GM11168 (cell line): Measurements from ENCODE around the gene ZNF672.
"Not testable (repeated sequence)": the region's sequence is repeated elsewhere in the genome, so short reads cannot be mapped to it uniquely, and the experiment has no call there.

Source experiments
- in situ Hi-C: fragments of 300-500 bp; cut with MboI; formaldehyde crosslinking; loops from one replicate; pipeline ENCODE4 v1.12.0; 2022; ENCODE audit warnings: low sequenced_read_pairs; ENCODE audit not compliant: unreplicated experiment

The ZNF672 gene

DNA sequence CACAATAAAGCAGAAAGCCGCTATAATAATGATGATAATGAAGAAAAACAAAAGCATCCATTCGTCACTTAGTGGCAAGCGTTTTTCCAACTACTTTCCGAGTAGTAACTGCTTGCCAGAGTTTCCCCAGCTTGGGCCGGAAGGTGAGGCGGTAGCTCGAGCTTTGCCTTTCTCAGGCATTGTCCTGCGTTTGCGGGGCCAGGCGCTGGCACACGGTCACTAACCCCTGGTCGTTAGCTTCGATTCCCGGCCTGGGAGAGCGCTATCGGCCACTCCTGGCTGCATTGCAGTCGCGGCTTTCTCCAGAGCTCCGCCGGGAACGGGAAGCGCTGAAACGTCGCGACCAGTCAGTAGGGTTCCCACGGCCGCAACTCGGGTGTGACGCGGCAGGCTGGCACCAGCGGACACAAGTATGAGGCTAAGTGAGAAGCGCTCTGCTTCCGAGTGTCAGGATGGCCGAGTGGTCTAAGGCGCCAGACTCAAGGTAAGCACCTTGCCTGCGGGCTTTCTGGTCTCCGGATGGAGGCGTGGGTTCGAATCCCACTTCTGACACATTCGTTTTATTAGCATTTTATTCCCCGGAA is 35.5 kb downstream of the ZNF672 start:
- in situ Hi-C loops, result no loop called here

DNA sequence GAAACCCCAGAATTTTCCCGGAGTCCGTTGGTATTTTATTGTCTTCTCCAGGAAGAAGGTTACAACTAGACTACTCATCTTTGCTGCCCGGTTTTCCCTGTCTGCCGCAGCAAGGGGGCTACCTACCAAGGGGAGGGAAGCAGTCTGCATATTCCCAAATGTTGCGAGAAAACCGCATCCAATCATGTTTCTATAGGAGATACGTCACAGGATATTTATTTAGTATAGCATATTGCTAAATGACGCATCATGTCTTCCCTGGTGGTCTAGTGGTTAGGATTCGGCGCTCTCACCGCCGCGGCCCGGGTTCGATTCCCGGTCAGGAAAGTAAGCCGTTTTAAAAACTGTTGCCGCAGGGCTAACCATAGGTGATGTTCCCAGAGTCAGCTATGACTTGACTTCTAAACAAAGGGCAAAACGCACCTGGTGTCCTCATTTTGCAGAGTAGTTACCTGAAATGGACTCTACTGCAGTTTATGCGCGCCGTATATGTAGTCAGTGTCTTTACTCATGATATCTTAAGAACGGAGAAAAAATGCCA is 36.0 kb downstream of the ZNF672 start:
- in situ Hi-C loops, result no loop called here

DNA sequence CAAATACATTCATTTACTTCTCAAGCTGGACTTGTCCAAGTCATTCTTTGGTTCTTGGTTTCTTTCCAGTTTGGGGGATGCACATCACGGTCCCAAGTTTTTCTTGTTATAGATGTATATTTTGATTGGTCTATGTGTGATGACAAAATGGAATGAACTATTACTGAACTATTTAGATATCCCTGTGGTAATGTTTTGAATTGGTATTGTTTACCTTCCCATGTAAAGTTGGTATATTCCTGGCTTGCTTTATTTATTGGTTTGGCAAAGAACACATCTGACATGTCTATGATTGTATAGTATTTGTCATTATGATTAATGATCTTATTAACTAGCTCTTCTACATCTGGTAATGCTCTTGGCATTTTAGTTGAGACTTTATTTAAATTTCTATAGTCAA is 43.2 kb downstream of the ZNF672 start:
- in situ Hi-C loops, result no loop called here

DNA sequence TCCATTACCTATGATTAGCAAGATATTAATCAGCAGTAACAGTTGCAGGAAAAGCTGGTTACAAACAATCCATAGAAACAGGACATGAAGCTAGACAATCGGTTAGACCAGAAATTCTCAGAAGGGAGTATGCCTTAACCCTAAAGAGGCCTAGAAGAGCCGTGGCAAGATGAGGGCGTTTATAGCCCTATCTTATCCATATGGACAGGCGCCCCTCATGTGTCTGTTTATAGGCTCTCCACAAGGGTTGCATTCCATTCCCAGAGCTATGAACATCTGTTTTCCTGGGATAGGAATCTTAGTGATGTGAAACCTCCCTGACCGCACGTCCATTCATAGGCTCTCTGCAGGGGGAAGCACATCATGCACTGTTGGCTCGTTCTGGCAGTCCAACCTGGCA is 44.4 kb downstream of the ZNF672 start:
- in situ Hi-C loops, result not testable (repeated sequence)

DNA sequence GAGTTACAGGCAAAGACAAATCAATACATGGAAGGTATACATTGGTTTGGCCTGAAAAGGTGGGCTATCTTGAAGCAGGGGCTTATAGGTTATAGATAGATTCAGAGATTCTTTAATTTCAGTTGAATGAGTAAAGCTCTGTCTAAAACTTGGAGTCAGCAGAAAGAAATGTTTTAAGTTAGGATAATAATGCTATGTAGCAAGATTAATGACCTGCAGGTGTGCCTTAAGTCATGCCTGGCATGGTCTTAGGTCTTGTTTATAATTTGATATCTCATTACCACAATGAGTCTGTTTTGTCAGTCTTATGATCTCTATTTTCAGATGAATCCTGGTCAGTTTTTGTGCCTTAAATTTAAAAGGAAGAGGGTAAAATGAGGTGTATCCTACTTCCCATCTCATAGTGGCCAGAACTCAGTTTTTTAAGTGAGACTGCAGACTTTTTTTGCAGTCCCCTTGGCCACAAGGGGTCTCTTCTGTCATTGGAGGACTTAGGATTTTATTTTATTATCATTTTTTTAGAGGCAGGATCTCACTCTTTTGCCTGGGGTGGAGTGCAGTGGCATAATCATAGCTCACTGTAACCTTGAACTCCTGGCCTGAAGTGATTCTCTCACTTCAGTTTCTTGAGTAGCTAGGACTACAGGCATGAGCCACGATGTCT is 46.7 kb downstream of the ZNF672 start:
- in situ Hi-C loops, result no loop called here

DNA sequence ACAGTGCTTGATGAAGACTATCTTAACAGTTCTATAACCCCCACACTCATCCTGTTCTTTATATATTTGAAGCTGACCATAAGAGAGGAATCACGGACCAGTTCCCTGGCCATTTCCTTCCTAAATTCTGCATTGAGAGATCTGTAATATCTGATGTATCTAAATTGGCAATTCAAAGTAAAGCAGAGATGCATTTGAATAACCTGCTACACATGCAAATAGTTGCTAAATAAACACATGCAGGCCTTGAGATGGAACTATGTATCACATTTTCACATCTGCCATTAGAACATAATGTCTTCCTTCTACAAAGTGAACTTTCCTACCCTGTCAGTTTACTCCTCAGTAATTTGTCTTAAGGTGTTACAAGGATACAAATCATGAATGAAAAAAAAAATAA is 47.6 kb downstream of the ZNF672 start:
- in situ Hi-C loops, result no loop called here

DNA sequence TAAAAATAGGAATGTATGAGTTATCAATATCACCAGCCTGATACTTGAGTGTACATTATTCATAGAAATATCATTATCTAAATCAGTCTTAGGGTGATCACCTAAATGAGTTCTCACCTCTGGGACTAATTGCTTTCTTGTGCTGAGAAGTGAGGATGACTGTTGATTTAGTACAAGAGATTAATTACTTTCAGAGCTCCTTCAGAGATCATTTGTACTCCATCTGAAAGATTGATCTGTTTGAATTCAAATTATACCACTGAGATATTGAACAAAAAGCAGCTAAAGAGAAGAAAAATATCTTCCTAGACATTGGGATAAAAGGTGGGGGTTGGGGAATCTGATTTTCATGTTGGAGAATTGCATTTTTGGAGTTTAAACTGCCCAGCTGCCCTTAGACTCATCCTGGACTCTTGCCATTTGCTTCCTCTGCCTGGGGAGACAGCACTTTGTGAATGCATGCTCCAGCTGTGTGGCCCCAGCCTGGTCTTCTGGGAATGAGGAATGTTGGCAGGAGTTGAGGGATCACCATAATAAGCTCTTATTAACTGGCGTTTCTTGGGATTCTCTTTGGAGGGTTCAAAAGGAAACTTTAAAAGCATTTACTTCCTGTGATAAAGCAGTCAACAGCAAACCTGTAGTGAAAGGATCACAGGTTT is 48.3 kb downstream of the ZNF672 start:
- in situ Hi-C loops, result no loop called here

DNA sequence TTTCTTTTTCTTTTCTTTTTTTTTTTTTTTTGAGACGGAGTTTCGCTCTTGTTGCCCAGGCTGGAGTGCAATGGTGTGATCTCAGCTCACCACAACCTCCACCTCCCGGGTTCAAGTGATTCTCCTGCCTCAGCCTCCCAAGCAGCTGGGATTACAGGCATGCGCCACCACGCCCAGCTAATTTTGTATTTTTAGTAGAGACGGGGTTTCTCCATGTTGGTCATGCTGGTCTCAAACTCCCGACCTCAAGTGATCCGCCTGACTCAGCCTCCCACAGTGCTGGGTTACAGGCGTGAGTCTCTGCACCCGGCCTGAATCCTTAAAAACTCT is 51.9 kb downstream of the ZNF672 start:
- in situ Hi-C loops, result not testable (repeated sequence)

DNA sequence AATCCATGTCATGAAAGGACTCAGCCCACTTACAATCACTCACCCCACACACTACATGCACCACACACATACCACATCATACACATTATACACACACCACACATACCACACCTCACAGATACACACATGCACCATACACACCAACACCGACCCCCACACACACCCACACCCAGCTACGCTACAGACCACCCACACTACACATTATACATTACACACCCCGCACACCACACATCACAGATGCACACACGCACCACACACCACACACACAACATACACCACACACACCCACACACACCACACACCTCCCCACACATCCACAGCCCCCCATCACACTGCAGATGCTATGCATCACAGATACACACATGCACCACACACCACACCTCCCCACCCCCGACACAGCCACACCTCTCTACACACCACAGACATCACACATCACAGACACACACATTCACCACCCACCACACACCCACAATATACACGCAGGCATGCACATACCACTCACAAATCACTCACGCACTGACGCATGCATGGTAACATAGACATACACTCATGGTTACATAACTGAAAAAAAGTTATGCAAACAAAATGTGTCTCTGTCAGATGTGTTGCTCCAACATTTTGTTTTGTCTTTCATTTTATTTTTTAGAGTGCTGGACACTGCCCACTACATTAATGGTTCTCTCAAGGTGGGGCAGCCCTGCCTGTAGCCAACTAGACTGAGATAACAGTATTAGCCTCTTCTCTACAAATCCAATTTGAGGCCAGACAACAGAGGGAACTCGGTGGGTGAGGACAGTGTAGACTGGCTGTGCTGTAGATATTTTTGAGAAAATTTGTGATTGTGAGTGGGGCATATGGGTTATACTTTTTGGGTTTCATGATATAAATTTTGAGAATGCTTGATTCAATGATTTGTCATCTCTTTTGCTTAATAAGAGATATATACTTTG is 52.8 kb downstream of the ZNF672 start:
- in situ Hi-C loops, result no loop called here

DNA sequence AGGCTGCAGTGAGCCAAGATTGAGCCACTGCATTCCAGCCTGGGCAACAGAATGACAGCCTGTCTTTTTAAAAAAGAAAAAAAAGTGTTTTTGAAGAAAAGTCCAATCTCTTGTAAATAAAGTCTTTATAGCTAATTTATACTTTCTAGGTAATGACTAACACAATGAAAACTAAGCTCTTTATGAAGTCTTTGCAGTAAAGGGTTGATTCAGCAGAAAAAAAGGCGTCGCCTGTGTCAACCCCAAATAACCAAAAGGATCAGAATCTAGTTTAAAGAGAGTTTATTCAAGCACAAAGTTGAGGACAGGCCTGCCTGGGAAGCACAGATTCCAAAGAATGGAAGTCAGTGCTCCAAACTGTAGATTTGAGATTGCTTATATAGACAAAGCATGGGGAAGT is 53.7 kb downstream of the ZNF672 start:
- in situ Hi-C loops, result no loop called here

DNA sequence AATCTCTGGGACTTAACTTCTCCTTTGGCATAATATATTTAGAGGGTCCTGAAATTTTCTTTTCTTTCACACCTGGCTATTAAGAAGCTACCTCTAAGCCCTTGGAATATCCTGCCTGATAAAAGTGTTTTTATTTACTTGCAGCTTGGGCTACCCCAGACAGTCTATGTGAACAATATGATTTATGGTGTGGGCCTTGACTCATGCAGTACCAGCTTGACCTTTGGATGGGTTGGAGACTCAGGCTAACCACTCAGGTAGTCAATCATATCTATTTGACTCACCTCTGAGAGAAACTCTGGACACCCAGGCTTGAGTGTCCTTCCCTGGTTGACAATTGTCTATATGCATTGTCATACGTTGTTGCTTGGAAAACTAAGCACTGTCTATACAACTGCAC is 54.6 kb downstream of the ZNF672 start:
- in situ Hi-C loops, result no loop called here

DNA sequence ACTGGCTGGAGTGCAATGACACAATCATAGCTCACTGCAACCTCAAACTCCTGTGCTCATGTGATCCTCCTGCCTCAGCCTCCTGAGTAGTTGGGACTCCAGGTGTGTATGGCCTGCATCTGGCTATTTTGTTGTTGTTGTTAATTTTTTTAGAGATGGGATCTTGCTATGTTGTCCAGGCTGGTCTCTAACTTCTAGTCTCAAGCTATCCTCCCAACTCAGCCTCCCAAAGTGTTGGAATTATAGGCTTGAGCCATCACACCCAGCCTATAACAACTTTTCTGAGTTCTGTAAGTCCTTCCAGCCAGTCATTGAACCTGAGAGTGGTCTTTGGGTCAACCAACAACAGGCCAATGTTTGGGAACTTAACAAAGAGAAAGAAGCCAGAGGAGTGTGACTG is 56.8 kb downstream of the ZNF672 start:
- in situ Hi-C loops, result no loop called here

DNA sequence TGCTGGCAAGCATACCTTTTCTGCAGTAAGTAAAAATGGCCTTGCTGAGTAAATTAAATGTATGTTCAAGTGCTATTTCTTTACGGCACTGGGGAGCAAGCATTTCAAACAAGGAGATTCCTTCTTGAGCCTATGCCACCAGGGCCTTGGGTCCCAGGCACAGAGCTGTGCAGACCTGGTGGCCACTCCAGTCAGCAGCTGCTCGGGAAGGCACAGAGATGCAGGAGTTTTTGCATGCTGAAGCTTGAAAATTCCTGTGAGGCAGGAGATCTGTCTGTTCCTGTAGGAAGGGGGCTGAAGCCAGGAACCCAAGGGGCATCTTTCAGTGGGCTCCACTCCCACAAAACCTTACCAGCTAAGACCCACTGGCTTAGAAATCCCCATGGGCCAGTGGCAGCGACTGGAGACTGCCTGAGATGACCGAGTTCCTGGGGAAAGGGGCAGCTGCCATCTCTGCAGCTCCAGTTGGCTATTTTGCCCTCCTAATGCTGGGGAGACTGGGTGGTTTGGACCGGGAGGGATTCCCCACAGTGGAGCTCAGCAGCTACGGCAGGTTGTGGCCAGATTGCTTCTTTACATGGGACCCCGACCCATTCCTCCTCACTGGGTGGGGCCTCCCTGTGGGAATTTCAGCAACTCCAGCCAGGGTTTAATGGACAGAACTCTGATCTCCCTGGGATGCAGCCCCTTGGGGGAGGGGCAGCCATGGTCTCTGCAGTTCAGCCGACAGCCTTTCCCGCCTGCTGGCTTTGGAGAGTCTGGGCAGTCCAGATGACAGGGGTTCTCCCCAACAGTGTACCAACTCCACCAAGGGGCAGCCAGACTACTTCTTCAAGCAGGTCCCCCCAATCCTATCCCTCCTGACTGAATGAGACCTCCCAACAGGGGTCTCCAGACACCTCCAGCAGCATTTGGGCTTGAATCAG is 59.7 kb downstream of the ZNF672 start:
- in situ Hi-C loops, result no loop called here
